HL-60 (cell line): ENCODE results near the gene U2AF1L4.
"Not testable (repeated sequence)": the region's sequence is repeated elsewhere in the genome, so short reads cannot be mapped to it uniquely, and the experiment has no call there.

Source experiments
- DNase-seq, 2 experiments: peaks; one replicate each; pipeline ENCODE4 v3.0.0-alpha.2; 2010 to 2020; ENCODE audit warnings: low read depth in 1 of 2, low spot score in 1 of 2
- H3K27ac ChIP-seq: fragments of 250-450 bp; sonication (Bioruptor Pico); replicated peaks from 2 replicates; pipeline ENCODE4 v1.5.1; 2020; ENCODE audit warnings: mild to moderate bottlenecking, moderate library complexity
- H3K27me3 ChIP-seq: fragments of 250-450 bp; sonication (Bioruptor Pico); 2 replicates; pipeline ENCODE4 v1.5.1; 2021; ENCODE audit warnings: mild to moderate bottlenecking, moderate library complexity; ENCODE audit not compliant: insufficient read depth, poor library complexity, severe bottlenecking
- H3K4me3 ChIP-seq: replicated peaks from 2 replicates; pipeline ENCODE4 v1.5.1; 2011; ENCODE audit warnings: mild to moderate bottlenecking, control low read depth, low read length; ENCODE audit not compliant: insufficient read depth
- CTCF ChIP-seq: IDR thresholded peaks from one replicate; pipeline ENCODE4 v1.5.1; 2011; ENCODE audit warnings: low read length, control low read depth, inconsistent platforms; ENCODE audit not compliant: insufficient read depth
- GABPA ChIP-seq: IDR thresholded peaks from 2 replicates; pipeline ENCODE4 v1.6.1; 2012; ENCODE audit warnings: low read depth
- POLR2AphosphoS5 ChIP-seq: IDR thresholded peaks from 2 replicates; pipeline ENCODE4 v1.6.1; 2012; ENCODE audit warnings: low read depth
- REST ChIP-seq: IDR thresholded peaks from 2 replicates; pipeline ENCODE4 v1.6.1; 2012; ENCODE audit warnings: low read depth; ENCODE audit not compliant: insufficient replicate concordance
- SPI1 ChIP-seq: IDR thresholded peaks from 2 replicates; pipeline ENCODE4 v1.6.1; 2012; ENCODE audit warnings: low read depth, mild to moderate bottlenecking, borderline replicate concordance

U2AF1L4 gene

DNA sequence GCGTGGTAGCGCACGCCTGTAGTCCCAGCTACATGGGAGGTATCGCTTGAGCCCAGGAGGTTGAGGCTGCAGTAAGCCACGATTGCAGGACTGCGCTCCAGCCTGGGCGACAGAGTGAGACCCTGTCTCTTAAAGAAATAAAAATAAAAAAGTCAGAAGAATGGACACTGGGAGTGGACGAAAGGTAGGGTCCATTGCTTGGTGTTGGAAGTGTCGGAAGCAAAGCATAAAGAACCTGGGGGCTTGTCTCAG is 29.8 kb upstream of the U2AF1L4 start:
- Histone ChIP-seq H3K4me3 (peak overlapping the region; percentile 87), H3K27me3 (no peaks in the 10 kb centered on the region), H3K27ac (no peak overlapping the region)
- DNase-seq, result no peak
- no peak for TF ChIP-seq GABPA
- TF ChIP-seq POLR2AphosphoS5, result no peak
- TF ChIP-seq REST, result no peak
- TF ChIP-seq CTCF, result no peak
- TF ChIP-seq SPI1, result no peak

DNA sequence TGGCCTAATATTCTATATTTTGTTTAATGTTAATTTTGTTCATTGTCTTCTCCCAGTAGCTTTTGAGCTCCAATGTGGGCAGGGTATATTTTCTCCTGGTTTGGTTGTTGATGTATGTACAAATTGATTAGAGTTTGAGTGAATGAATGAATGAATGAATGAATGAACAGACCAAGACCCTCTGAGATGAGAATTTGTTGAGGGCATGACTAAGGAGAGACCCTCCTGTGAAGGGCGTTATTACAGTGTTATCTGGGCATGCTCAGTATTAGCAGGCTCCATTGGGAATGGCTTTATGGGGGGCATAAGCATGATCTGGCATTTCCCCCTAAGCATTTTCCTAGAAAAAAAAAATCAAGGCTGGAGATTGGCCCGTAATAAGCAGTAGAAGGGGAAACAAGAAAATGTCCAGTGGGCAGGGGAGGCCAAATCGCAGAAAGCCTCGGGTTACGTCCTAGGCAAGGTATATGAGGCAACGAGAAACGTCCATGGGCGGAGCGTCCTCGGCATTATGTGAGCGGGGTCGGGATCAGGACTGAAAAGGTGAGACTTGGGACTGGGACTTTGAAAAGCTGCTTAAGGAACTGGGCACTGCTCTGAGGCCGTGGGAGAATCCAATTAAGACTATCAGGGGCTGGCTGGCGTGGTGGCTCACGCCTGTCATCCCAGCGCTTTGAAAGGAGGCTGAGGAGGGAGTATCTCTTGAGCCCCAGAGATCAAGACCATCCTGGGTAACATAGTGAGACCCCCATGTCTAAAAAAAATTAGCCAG is 29.2 kb upstream of the U2AF1L4 start:
- Histone ChIP-seq H3K4me3 (peak overlapping the region; percentile 87; the same call in 1 of the 2 replicates), H3K27me3 (no peaks in the 10 kb centered on the region), H3K27ac (no peak overlapping the region)
- no peak for DNase-seq
- TF ChIP-seq POLR2AphosphoS5 (no peak), SPI1 (no peak), REST (no peak), CTCF (no peak), GABPA (no peak)

DNA sequence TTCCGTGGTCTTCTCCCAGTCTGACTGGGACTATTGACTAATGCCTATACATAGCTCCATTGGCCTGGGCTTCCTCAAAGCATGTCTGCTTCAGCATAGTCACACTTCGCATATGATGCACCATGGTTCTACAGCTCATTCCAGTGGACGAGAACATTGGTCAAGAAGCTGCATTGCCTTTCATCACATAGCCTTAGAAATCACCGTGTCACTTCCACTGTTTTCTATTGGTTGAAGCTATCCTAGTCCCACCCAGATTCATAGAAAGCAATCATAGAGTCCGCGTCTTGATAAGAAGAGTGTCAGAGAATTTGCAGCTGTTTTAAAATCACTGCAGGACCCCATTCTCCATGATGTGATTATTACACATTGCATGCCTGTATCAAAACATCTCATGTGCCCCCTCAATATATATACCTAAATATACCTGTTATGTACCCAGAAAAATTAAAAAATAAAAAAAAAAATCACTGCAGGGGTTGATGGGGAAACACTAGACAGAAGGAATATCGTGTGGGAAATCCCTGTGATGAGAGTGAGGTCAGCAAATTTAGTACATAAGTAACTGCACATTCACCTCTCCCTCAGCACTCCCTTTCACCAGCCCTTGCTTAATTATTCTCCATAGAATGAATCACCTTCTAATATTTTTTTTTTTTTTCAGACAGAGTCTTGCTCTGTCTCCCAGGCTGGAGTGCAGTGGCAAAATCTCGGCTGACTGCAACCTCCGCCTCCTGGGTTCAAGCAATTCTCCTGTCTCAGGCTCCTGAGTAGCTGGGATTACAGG is 28.0 kb upstream of the U2AF1L4 start:
- Histone ChIP-seq H3K27ac (no peak overlapping the region), H3K27me3 (no peaks in the 10 kb centered on the region), H3K4me3 (no peak overlapping the region)
- TF ChIP-seq REST (no peak), POLR2AphosphoS5 (no peak), GABPA (no peak), SPI1 (no peak)
- DNase-seq, result no peak

DNA sequence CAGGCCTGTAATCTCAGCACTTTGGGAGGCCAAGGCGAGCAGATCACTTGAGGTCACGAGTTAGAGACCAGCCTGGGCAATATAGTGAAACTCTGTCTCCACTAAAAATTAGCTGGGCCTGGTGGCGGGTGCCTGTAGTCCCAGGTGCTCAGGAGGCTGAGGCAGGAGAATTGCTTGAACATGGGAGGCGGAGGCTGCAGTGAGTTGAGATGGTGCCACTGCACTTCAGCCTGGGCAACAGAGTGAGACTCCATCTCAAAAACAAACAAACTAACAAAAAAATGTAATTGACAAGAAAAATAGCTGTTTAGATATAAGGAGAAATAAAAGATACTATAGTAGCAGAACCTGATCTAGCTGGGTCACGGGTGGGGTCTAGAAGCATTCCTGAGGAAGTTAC is 27.1 kb upstream of the U2AF1L4 start:
- not testable (repeated sequence) for H3K4me3 ChIP-seq, H3K27ac ChIP-seq, H3K27me3 ChIP-seq, DNase-seq
